ENCODE results near the gene YPEL4. TPM values are rescaled to one million over a fixed set of nuclear protein-coding genes. Genes with fewer than 3 reads are reported as not detected.

YPEL4 gene
- total RNA-seq, 5 donors from 2014 or later (not counting 1 experiment from before 2014, with no cell fraction given): 1.8 to 13.5 (median 11.1) TPM

GRCh38 chr11:57644748-57645688 is 4.7 kb downstream of the YPEL4 start:
- Histone ChIP-seq H3K27ac (ENCODE audit: low read length) (no peak overlapping the region), H3K4me1 (ENCODE audit: control insufficient read depth in 1 of 2, extremely low read depth in 1 of 2, insufficient read depth in 2 of 2, low read length in 2 of 2) (peaks cover 29 to 40% of the 10 kb centered on the region in 2 experiments), H3K27me3 (replicated peaks in 1 of 2; ENCODE audit: control insufficient read depth in 2 of 2, extremely low read depth in 1 of 2, insufficient read depth in 2 of 2, low read length in 1 of 2) (peaks cover 9 to 56% of the 10 kb centered on the region in 2 experiments), H3K4me3 (ENCODE audit: control insufficient read depth in 1 of 2, extremely low read depth in 1 of 2, low read length in 1 of 2) (no peak overlapping the region), H3K36me3 (ENCODE audit: control insufficient read depth in 2 of 2, extremely low read depth in 1 of 2, insufficient read depth in 1 of 2, low read length in 1 of 2) (no peaks in the 10 kb centered on the region), H3K9me3 (no peaks in the 10 kb centered on the region)
- no peak overlapping the region for H3K27ac Mint-ChIP-seq
- no peaks in the 10 kb centered on the region for H3K36me3 Mint-ChIP-seq
- WGBS (ENCODE audit: insufficient coverage): 45% methylated on average over 5 of the region's 17 CpGs
- POLR2A ChIA-PET: interaction anchor here in 1 of 2 donors (0.7 to 0.8 kb wide), 2 partner anchors 9 to 14 kb away, joined by 3 to 4 read pairs; no protein-coding TSS in a partner anchor
- no peaks in the 10 kb centered on the region for H3K9me3 Mint-ChIP-seq
- peaks cover 32 to 57% of the 10 kb centered on the region in 2 donors for H3K27me3 Mint-ChIP-seq
- no peak overlapping the region for H3K4me3 Mint-ChIP-seq
- H3K4me1 Mint-ChIP-seq: peaks cover 35 to 45% (median 38%) of the 10 kb centered on the region in 3 donors
- CTCF ChIA-PET: interaction anchor here (0.6 to 2.4 kb wide), 42 partner anchors 8 to 1926 kb away, joined by 3 to 25 read pairs (median 5); partner anchors contain the start of genes UBE2L6 (in 2 of the 2), CLP1 (in 1 of the 2), RTN4RL2 (in 1 of the 2) and SLC43A1 (in 1 of the 2)
- ATAC-seq (replicated peaks in 1 of 4): peak; percentile 67 to 77 (median 67)
- DNase-seq: peak; percentile 67 to 90 (median 82)

GRCh38 chr11:57643802-57644201 is 5.9 kb downstream of the YPEL4 start:
- Histone ChIP-seq H3K4me3 (ENCODE audit: control insufficient read depth in 1 of 2, extremely low read depth in 1 of 2, low read length in 1 of 2) (no peak overlapping the region), H3K36me3 (ENCODE audit: control insufficient read depth in 2 of 2, extremely low read depth in 1 of 2, insufficient read depth in 1 of 2, low read length in 1 of 2) (no peaks in the 10 kb centered on the region), H3K9me3 (no peaks in the 10 kb centered on the region), H3K27ac (ENCODE audit: low read length) (no peak overlapping the region), H3K4me1 (ENCODE audit: control insufficient read depth in 1 of 2, extremely low read depth in 1 of 2, insufficient read depth in 2 of 2, low read length in 2 of 2) (peaks cover 27 to 41% of the 10 kb centered on the region in 2 experiments), H3K27me3 (replicated peaks in 1 of 2; ENCODE audit: control insufficient read depth in 2 of 2, extremely low read depth in 1 of 2, insufficient read depth in 2 of 2, low read length in 1 of 2) (peaks cover 7 to 58% of the 10 kb centered on the region in 2 experiments)
- no peaks in the 10 kb centered on the region for H3K9me3 Mint-ChIP-seq
- H3K4me3 Mint-ChIP-seq: no peak overlapping the region
- no peak for ATAC-seq (replicated peaks in 1 of 4)
- ChIA-PET POLR2A (interaction anchor here (0.6 to 0.8 kb wide), 6 partner anchors 11 to 155 kb away, joined by 3 to 8 read pairs (median 4); no protein-coding TSS in a partner anchor), CTCF (interaction anchor here (0.6 to 2.4 kb wide), 39 partner anchors 9 to 924 kb away, joined by 3 to 25 read pairs (median 5); partner anchors contain the start of genes UBE2L6 (in 2 of the 2), CLP1 (in 1 of the 2), RTN4RL2 (in 1 of the 2) and SLC43A1 (in 1 of the 2))
- H3K27ac Mint-ChIP-seq: no peak overlapping the region
- H3K36me3 Mint-ChIP-seq: no peaks in the 10 kb centered on the region
- no peak for DNase-seq
- H3K4me1 Mint-ChIP-seq: peaks cover 32 to 42% (median 35%) of the 10 kb centered on the region in 3 donors
- 90% methylated on average over 3 of the region's 3 CpGs for WGBS (ENCODE audit: insufficient coverage)
- peaks cover 32 to 54% of the 10 kb centered on the region in 2 donors for H3K27me3 Mint-ChIP-seq

GRCh38 chr11:57641011-57641807 is 8.5 kb downstream of the YPEL4 start:
- peaks cover 0 to 54% of the 10 kb centered on the region in 2 experiments for H3K27me3 ChIP-seq (replicated peaks in 1 of 2; ENCODE audit: control insufficient read depth in 2 of 2, extremely low read depth in 1 of 2, insufficient read depth in 2 of 2, low read length in 1 of 2)
- WGBS (ENCODE audit: insufficient coverage): 88% methylated on average over 2 of the region's 7 CpGs
- H3K9me3 ChIP-seq: no peaks in the 10 kb centered on the region
- CTCF ChIA-PET: interaction anchor here (0.6 to 4.9 kb wide), 26 partner anchors 11 to 1613 kb away, joined by 3 to 51 read pairs (median 6); partner anchors contain the start of gene UBE2L6 (in 2 of the 2)
- Mint-ChIP-seq H3K4me3 (no peak overlapping the region), H3K27me3 (peaks cover 12 to 51% of the 10 kb centered on the region in 2 donors), H3K4me1 (peaks cover 19 to 25% (median 19%) of the 10 kb centered on the region in 3 donors), H3K27ac (no peak overlapping the region), H3K9me3 (no peaks in the 10 kb centered on the region), H3K36me3 (no peaks in the 10 kb centered on the region)
- peaks cover 11 to 35% of the 10 kb centered on the region in 2 experiments for H3K4me1 ChIP-seq (ENCODE audit: control insufficient read depth in 1 of 2, extremely low read depth in 1 of 2, insufficient read depth in 2 of 2, low read length in 2 of 2)
- H3K36me3 ChIP-seq (ENCODE audit: control insufficient read depth in 2 of 2, extremely low read depth in 1 of 2, insufficient read depth in 1 of 2, low read length in 1 of 2): no peaks in the 10 kb centered on the region
- H3K27ac ChIP-seq (ENCODE audit: low read length): no peak overlapping the region
- ATAC-seq (replicated peaks in 1 of 4) (peak; percentile 31 to 43 (median 40)), DNase-seq (peak in 1 of 35 experiments; percentile 68)
- POLR2A ChIA-PET: interaction anchor here (0.5 to 1.2 kb wide), 3 partner anchors 158 to 296 kb away, joined by 3 to 8 read pairs (median 5); no protein-coding TSS in a partner anchor
- H3K4me3 ChIP-seq (ENCODE audit: control insufficient read depth in 1 of 2, extremely low read depth in 1 of 2, low read length in 1 of 2): no peak overlapping the region

GRCh38 chr11:57640068-57640800 is 9.5 kb downstream of the YPEL4 start:
- no peak overlapping the region for H3K27ac Mint-ChIP-seq
- Histone ChIP-seq H3K36me3 (ENCODE audit: control insufficient read depth in 2 of 2, extremely low read depth in 1 of 2, insufficient read depth in 1 of 2, low read length in 1 of 2) (no peaks in the 10 kb centered on the region), H3K4me3 (ENCODE audit: control insufficient read depth in 1 of 2, extremely low read depth in 1 of 2, low read length in 1 of 2) (no peak overlapping the region), H3K27me3 (replicated peaks in 1 of 2; ENCODE audit: control insufficient read depth in 2 of 2, extremely low read depth in 1 of 2, insufficient read depth in 2 of 2, low read length in 1 of 2) (peaks cover 0 to 44% of the 10 kb centered on the region in 2 experiments), H3K27ac (ENCODE audit: low read length) (no peak overlapping the region), H3K4me1 (ENCODE audit: control insufficient read depth in 1 of 2, extremely low read depth in 1 of 2, insufficient read depth in 2 of 2, low read length in 2 of 2) (peaks cover 9 to 32% of the 10 kb centered on the region in 2 experiments), H3K9me3 (no peaks in the 10 kb centered on the region)
- no peak for DNase-seq
- WGBS (ENCODE audit: insufficient coverage): 62% methylated on average over 4 of the region's 9 CpGs
- peaks cover 7 to 44% of the 10 kb centered on the region in 2 donors for H3K27me3 Mint-ChIP-seq
- H3K4me3 Mint-ChIP-seq: peak overlapping the region in 2 of 3 donors; percentile 80 to 89
- CTCF ChIA-PET: interaction anchor here (0.5 to 4.9 kb wide), 23 partner anchors 10 to 295 kb away, joined by 3 to 51 read pairs (median 5); partner anchors contain the start of gene UBE2L6 (in 2 of the 2)
- ATAC-seq (replicated peaks in 1 of 4): no peak
- H3K36me3 Mint-ChIP-seq: no peaks in the 10 kb centered on the region
- POLR2A ChIA-PET: no interaction called here
- H3K9me3 Mint-ChIP-seq: no peaks in the 10 kb centered on the region
- H3K4me1 Mint-ChIP-seq: peaks cover 16 to 21% (median 19%) of the 10 kb centered on the region in 3 donors

GRCh38 chr11:57639321-57640067 is 10.2 kb downstream of the YPEL4 start:
- peak in 1 of 35 experiments; percentile 22 for DNase-seq

More at GRCh38 chr11:57639321-57640067, 10.2 kb downstream of the YPEL4 start:
- Histone ChIP-seq H3K27me3 (replicated peaks in 1 of 2; ENCODE audit: control insufficient read depth in 2 of 2, extremely low read depth in 1 of 2, insufficient read depth in 2 of 2, low read length in 1 of 2) (peaks cover 0 to 37% of the 10 kb centered on the region in 2 experiments), H3K27ac (ENCODE audit: low read length) (no peak overlapping the region), H3K4me3 (ENCODE audit: control insufficient read depth in 1 of 2, extremely low read depth in 1 of 2, low read length in 1 of 2) (peak overlapping the region; percentile 48 to 55), H3K9me3 (no peaks in the 10 kb centered on the region), H3K36me3 (ENCODE audit: control insufficient read depth in 2 of 2, extremely low read depth in 1 of 2, insufficient read depth in 1 of 2, low read length in 1 of 2) (no peaks in the 10 kb centered on the region), H3K4me1 (ENCODE audit: control insufficient read depth in 1 of 2, extremely low read depth in 1 of 2, insufficient read depth in 2 of 2, low read length in 2 of 2) (peaks cover 9 to 27% of the 10 kb centered on the region in 2 experiments)
- Mint-ChIP-seq H3K9me3 (no peaks in the 10 kb centered on the region), H3K4me3 (peak overlapping the region; percentile 76 to 89 (median 80)), H3K4me1 (peaks cover 12 to 19% (median 19%) of the 10 kb centered on the region in 3 donors), H3K27me3 (peaks cover 10 to 42% of the 10 kb centered on the region in 2 donors), H3K27ac (no peak overlapping the region), H3K36me3 (no peaks in the 10 kb centered on the region)
- peak in 2 of 4 experiments; percentile 25 to 26 for ATAC-seq (replicated peaks in 1 of 4)
- WGBS (ENCODE audit: insufficient coverage): 55% methylated on average over 6 of the region's 15 CpGs
- ChIA-PET POLR2A (no interaction called here), CTCF (interaction anchor here (0.6 to 4.9 kb wide), 9 partner anchors 12 to 891 kb away, joined by 3 to 51 read pairs (median 4); partner anchors contain the start of gene UBE2L6 (in 2 of the 2))
